Activated gamma-delta T cell treated with anti-CD3 and anti-CD28 coated beads, Interleukin-2, amount 50 U/mL, for 16 hours (primary cell): Measurements from ENCODE around the gene PIGB.
"Not testable (repeated sequence)": the region's sequence is repeated elsewhere in the genome, so short reads cannot be mapped to it uniquely, and the experiment has no call there.

Experiments used
- DNase-seq: peaks from one replicate; pipeline ENCODE4 v3.0.0-alpha.2; 2020; ENCODE audit warnings: low read depth

Gene PIGB

DNA sequence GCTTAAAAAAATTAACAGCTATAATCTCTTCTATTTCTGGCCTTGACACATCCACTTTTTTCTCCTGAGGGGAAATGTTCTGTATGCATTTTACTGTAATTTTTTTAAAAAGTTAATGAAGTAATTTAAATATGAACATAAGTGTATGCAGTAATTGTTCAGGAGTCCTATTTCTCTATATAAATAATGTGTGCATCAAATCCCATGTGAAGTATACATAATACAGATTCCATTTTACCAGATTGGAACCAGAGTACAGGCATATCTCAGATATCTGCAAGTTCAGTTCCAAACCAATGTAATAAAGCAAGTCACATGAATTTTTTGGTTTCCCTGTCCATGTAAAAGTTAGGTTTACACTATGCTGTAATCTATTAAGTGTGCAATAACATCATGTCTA, 62.6 kb downstream of the PIGB start:
- no peak for DNase-seq

GRCh38 chr15:55383687-55384086, 64.7 kb downstream of the PIGB start:
- DNase-seq: no peak

- DNase-seq: no peak
Measured at GRCh38 chr15:55387027-55387426, 68.0 kb downstream of the PIGB start.

DNA sequence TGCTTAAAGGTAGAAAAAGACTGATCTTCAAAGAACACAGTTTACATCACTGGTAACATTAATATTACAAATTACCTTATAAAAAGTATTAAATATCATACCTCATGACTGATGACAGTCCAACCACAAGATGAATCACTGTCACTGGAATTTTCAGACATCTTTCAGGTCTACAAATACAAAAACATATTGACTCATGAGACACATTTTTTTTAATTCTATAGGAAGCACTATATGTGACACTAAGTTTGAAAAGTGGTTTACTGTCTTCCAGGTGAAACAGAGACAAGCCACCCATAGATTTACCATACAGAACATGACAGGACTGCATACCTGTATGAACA, 70.2 kb downstream of the PIGB start:
- no peak for DNase-seq

DNA sequence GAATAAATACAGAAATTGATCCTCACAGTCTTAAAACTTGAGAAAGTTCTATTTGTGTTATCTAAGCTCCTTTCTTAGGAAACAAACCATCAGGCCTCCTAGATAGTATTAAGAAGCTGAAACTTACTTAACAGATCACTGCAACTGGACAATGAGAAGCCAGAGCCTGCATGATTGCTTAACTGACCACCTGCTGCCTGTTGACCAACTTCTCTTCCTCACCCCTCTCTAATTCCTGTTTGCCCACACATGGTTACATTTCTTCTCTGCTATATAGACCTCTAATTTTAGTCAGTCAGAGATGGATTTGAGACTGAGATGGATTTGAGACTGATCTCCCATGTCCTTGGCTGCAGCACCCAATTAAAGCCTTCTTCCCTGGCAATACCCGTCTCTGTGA, 75.7 kb downstream of the PIGB start:
- no peak for DNase-seq

GRCh38 chr15:55398243-55398642, 79.2 kb downstream of the PIGB start:
- no peak for DNase-seq

GRCh38 chr15:55400050-55400449, 81.0 kb downstream of the PIGB start:
- not testable (repeated sequence) for DNase-seq

- no peak for DNase-seq
Measured at GRCh38 chr15:55401786-55402246, 82.8 kb downstream of the PIGB start.

DNA sequence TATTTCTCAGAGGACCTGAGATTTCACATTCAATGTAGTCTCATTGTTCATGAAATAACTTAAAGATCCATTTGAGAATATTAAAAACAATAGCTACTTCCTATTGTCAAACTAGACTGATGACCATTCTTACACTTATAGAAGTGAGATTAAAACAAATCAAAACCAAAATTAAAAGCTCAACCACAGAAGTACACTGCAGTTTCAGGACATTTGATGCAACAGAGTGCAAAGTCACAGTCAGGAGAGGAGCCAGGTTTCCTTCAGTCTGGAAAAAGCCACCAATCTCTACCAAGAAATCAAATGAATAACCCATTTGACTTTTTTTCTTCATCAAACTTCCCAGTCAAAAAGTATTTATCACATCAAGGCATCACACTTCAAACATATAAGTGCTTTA, 83.7 kb downstream of the PIGB start:
- no peak for DNase-seq

DNA sequence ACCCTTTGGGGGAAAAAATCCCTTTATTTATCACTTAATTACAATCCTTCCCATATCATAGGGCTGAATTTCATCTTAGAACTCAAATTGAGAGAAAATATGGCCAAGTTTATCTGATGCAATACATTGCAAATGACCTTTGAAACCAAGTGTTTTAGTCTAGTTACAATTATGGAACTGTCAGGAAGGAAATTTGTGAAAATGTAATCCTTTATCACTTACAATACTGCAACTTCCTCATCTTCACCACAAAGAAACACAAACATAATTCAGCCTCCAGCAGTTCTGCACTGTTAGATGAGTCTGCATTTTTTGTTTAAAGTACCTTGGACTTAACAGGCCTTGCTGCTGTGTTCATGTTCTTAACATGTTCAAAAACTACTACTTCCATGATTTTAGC, 84.5 kb downstream of the PIGB start:
- DNase-seq: no peak
